ENCODE data around the gene MCC.

Gene MCC

GRCh38 chr5:113038714-113039113, 449.5 kb downstream of the MCC start:
- Histone ChIP-seq H3K9me3 (ENCODE audit: insufficient read depth, low read depth, low read length) (no peaks in the 10 kb centered on the region), H3K36me3 (ENCODE audit: insufficient read depth, low read depth, low read length) (peaks cover 27% of the 10 kb centered on the region), H3K4me3 (ENCODE audit: low read length) (no peak overlapping the region), H3K27me3 (ENCODE audit: insufficient read depth, low read length) (no peaks in the 10 kb centered on the region), H3K4me1 (ENCODE audit: insufficient read depth, low read length) (peaks cover 22% of the 10 kb centered on the region; the same call in 1 of the 2 replicates), H3K27ac (ENCODE audit: low read length) (no peak overlapping the region), H3K9ac (ENCODE audit: low read depth, low read length) (no peak overlapping the region)

DNA sequence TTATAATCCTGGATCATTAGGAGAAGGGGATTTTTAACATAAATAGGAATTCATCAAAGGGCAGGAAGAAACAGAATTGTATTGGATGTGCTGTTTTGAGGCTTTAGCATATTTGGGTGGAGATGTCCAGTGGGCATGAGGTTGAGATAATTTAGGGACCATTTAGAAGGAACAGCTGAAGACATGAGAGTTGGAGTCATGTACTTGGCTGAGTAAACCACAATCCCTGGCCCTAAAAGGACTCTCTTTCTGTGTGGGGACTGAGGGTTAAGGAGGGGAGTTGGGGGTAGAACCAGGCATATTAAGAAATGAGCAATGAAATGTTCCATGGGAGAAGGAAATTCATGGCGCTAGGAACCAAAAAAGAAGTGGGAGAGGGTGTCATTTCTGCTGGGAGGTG, 450.1 kb downstream of the MCC start:
- H3K4me1 ChIP-seq (ENCODE audit: insufficient read depth, low read length): peaks cover 22% of the 10 kb centered on the region; the same call in 1 of the 2 replicates
- no peak overlapping the region for H3K4me3 ChIP-seq (ENCODE audit: low read length)
- H3K9me3 ChIP-seq (ENCODE audit: insufficient read depth, low read depth, low read length): no peaks in the 10 kb centered on the region
- H3K27ac ChIP-seq (ENCODE audit: low read length): no peak overlapping the region
- H3K36me3 ChIP-seq (ENCODE audit: insufficient read depth, low read depth, low read length): peaks cover 27% of the 10 kb centered on the region
- H3K27me3 ChIP-seq (ENCODE audit: insufficient read depth, low read length): no peaks in the 10 kb centered on the region
- no peak overlapping the region for H3K9ac ChIP-seq (ENCODE audit: low read depth, low read length)

- Histone ChIP-seq H3K36me3 (ENCODE audit: insufficient read depth, low read depth, low read length) (peaks cover 22% of the 10 kb centered on the region), H3K27me3 (ENCODE audit: insufficient read depth, low read length) (no peaks in the 10 kb centered on the region), H3K9me3 (ENCODE audit: insufficient read depth, low read depth, low read length) (no peaks in the 10 kb centered on the region), H3K4me1 (ENCODE audit: insufficient read depth, low read length) (peaks cover 22% of the 10 kb centered on the region; the same call in 1 of the 2 replicates), H3K4me3 (ENCODE audit: low read length) (no peak overlapping the region), H3K27ac (ENCODE audit: low read length) (no peak overlapping the region), H3K9ac (ENCODE audit: low read depth, low read length) (no peak overlapping the region)
Observed at GRCh38 chr5:113036826-113037225, 451.4 kb downstream of the MCC start.

GRCh38 chr5:113036321-113036720, 451.9 kb downstream of the MCC start:
- Histone ChIP-seq H3K36me3 (ENCODE audit: insufficient read depth, low read depth, low read length) (peaks cover 20% of the 10 kb centered on the region), H3K9ac (ENCODE audit: low read depth, low read length) (no peak overlapping the region), H3K4me1 (ENCODE audit: insufficient read depth, low read length) (peaks cover 27% of the 10 kb centered on the region; the same call in 1 of the 2 replicates), H3K9me3 (ENCODE audit: insufficient read depth, low read depth, low read length) (no peaks in the 10 kb centered on the region), H3K27ac (ENCODE audit: low read length) (no peak overlapping the region), H3K27me3 (ENCODE audit: insufficient read depth, low read length) (no peaks in the 10 kb centered on the region), H3K4me3 (ENCODE audit: low read length) (no peak overlapping the region)

DNA sequence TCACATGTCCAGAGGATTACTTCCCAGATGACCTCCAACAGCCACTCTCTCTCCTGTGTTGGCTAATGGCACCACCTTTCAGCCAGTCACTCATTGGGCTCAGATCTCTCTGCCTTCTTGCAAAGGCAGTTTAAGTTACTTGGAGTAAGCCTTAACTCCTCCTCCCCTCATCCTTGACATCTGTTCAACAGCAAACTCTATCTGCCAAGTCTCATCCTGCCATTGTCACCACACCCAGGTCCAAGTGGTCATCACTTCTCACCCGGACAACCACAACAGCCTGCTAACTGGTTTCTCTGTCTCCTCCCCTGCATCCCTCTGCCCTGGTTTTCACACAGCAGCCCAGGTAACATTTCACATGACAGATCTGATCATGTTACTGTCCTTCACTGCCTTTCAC, 453.2 kb downstream of the MCC start:
- Histone ChIP-seq H3K9ac (ENCODE audit: low read depth, low read length) (no peak overlapping the region), H3K4me1 (ENCODE audit: insufficient read depth, low read length) (peaks cover 39% of the 10 kb centered on the region), H3K4me3 (ENCODE audit: low read length) (no peak overlapping the region), H3K36me3 (ENCODE audit: insufficient read depth, low read depth, low read length) (peaks cover 12% of the 10 kb centered on the region), H3K9me3 (ENCODE audit: insufficient read depth, low read depth, low read length) (no peaks in the 10 kb centered on the region), H3K27ac (ENCODE audit: low read length) (no peak overlapping the region), H3K27me3 (ENCODE audit: insufficient read depth, low read length) (no peaks in the 10 kb centered on the region)

DNA sequence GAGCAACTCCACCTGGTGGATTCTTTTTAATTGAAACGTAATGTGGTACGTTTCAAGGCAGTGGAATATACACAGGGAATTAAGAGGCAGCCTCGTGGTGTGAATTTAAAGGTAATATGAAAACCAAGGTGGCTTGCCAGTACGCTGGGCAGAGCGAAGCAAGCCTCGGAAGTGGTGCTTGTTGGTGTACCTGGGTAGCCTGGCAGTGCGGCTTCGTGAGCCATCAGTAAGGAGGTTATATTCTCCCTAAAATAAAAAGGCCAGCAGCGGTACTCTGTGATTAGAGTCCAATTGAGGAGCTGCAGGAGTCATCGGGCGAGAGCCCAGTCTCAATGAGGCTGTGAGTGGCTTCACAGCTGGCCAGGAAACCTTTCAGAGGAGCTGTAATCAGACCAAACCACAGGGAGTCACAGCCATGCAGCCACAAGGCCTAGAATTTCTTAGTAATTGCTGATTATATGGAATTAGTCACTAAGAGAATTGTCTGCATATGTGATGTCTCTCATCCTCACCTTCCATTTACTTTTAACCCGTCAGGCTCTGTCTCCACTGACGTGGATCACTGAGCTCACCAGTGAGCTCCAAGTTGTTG, 454.0 kb downstream of the MCC start:
- H3K27ac ChIP-seq (ENCODE audit: low read length): no peak overlapping the region
- H3K4me1 ChIP-seq (ENCODE audit: insufficient read depth, low read length): peaks cover 42% of the 10 kb centered on the region
- H3K36me3 ChIP-seq (ENCODE audit: insufficient read depth, low read depth, low read length): peaks cover 16% of the 10 kb centered on the region; the same call in 1 of the 2 replicates
- H3K9ac ChIP-seq (ENCODE audit: low read depth, low read length): no peak overlapping the region
- no peaks in the 10 kb centered on the region for H3K27me3 ChIP-seq (ENCODE audit: insufficient read depth, low read length)
- no peak overlapping the region for H3K4me3 ChIP-seq (ENCODE audit: low read length)
- H3K9me3 ChIP-seq (ENCODE audit: insufficient read depth, low read depth, low read length): no peaks in the 10 kb centered on the region

DNA sequence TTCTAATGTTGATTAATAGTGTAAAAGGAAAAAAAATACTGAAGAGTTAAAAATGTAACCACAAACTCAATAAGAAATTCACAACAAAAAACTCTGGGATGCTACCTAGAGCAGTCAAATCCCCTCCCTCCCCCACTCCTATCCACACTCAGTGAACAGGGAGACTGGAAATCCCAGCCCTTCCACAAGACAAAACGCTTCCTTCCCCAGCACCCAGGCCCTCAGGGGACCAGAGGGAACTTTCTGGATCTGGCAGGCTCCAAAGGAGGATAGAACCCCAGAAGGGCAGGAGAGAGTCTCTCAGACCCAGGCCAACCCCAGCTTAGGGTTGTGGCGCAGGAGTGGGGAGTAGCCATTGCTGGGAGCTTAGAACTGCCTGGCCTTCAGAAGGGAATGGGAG, 456.7 kb downstream of the MCC start:
- Histone ChIP-seq H3K36me3 (ENCODE audit: insufficient read depth, low read depth, low read length) (peaks cover 30% of the 10 kb centered on the region), H3K4me1 (ENCODE audit: insufficient read depth, low read length) (peaks cover 35% of the 10 kb centered on the region), H3K27me3 (ENCODE audit: insufficient read depth, low read length) (no peaks in the 10 kb centered on the region), H3K4me3 (ENCODE audit: low read length) (no peak overlapping the region), H3K9ac (ENCODE audit: low read depth, low read length) (peak overlapping the region; percentile 4; the same call in 1 of the 2 replicates), H3K9me3 (ENCODE audit: insufficient read depth, low read depth, low read length) (no peaks in the 10 kb centered on the region), H3K27ac (ENCODE audit: low read length) (no peak overlapping the region)

DNA sequence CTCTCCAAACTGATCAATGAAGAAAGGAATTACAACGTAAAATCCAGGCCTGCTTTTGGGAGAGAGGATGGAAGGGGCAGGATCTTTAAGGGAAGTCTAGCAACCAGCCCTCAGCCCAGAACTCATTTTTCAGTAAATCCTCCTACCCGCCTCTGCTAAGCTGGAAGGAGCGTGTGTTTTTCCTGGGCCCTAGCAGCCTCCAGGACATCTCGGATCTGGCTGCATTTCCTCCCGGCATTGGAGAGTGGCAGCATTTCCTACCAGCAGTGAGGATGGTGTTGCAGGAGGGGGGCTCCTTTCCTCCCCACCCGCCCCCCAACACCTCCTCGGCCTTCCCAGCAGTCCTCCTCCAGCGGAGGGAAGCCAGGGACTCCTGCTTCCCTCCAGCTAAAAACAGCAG, 457.1 kb downstream of the MCC start:
- Histone ChIP-seq H3K4me3 (ENCODE audit: low read length) (no peak overlapping the region), H3K36me3 (ENCODE audit: insufficient read depth, low read depth, low read length) (peaks cover 35% of the 10 kb centered on the region), H3K9ac (ENCODE audit: low read depth, low read length) (peak overlapping the region; percentile 47; the same call in 1 of the 2 replicates), H3K4me1 (ENCODE audit: insufficient read depth, low read length) (peaks cover 31% of the 10 kb centered on the region), H3K27ac (ENCODE audit: low read length) (no peak overlapping the region), H3K9me3 (ENCODE audit: insufficient read depth, low read depth, low read length) (no peaks in the 10 kb centered on the region), H3K27me3 (ENCODE audit: insufficient read depth, low read length) (no peaks in the 10 kb centered on the region)

GRCh38 chr5:113029614-113030013, 458.6 kb downstream of the MCC start:
- no peak overlapping the region for H3K27ac ChIP-seq (ENCODE audit: low read length)
- no peaks in the 10 kb centered on the region for H3K27me3 ChIP-seq (ENCODE audit: insufficient read depth, low read length)
- peaks cover 27% of the 10 kb centered on the region for H3K4me1 ChIP-seq (ENCODE audit: insufficient read depth, low read length)
- peaks cover 42% of the 10 kb centered on the region for H3K36me3 ChIP-seq (ENCODE audit: insufficient read depth, low read depth, low read length)
- no peaks in the 10 kb centered on the region for H3K9me3 ChIP-seq (ENCODE audit: insufficient read depth, low read depth, low read length)
- no peak overlapping the region for H3K9ac ChIP-seq (ENCODE audit: low read depth, low read length)
- H3K4me3 ChIP-seq (ENCODE audit: low read length): no peak overlapping the region

GRCh38 chr5:113027431-113027830, 460.8 kb downstream of the MCC start:
- H3K9me3 ChIP-seq (ENCODE audit: insufficient read depth, low read depth, low read length): no peaks in the 10 kb centered on the region
- peaks cover 63% of the 10 kb centered on the region for H3K36me3 ChIP-seq (ENCODE audit: insufficient read depth, low read depth, low read length)
- no peak overlapping the region for H3K27ac ChIP-seq (ENCODE audit: low read length)
- no peak overlapping the region for H3K4me3 ChIP-seq (ENCODE audit: low read length)
- peaks cover 20% of the 10 kb centered on the region for H3K4me1 ChIP-seq (ENCODE audit: insufficient read depth, low read length)
- H3K9ac ChIP-seq (ENCODE audit: low read depth, low read length): no peak overlapping the region
- H3K27me3 ChIP-seq (ENCODE audit: insufficient read depth, low read length): no peaks in the 10 kb centered on the region

- Histone ChIP-seq H3K27ac (ENCODE audit: low read length) (no peak overlapping the region), H3K36me3 (ENCODE audit: insufficient read depth, low read depth, low read length) (peaks cover 67% of the 10 kb centered on the region), H3K9ac (ENCODE audit: low read depth, low read length) (no peak overlapping the region), H3K4me1 (ENCODE audit: insufficient read depth, low read length) (peaks cover 20% of the 10 kb centered on the region), H3K27me3 (ENCODE audit: insufficient read depth, low read length) (no peaks in the 10 kb centered on the region), H3K4me3 (ENCODE audit: low read length) (no peak overlapping the region), H3K9me3 (ENCODE audit: insufficient read depth, low read depth, low read length) (no peaks in the 10 kb centered on the region)
Observed at GRCh38 chr5:113027015-113027414, 461.2 kb downstream of the MCC start.

GRCh38 chr5:113026211-113026610, 462.0 kb downstream of the MCC start:
- H3K9me3 ChIP-seq (ENCODE audit: insufficient read depth, low read depth, low read length): no peaks in the 10 kb centered on the region
- H3K36me3 ChIP-seq (ENCODE audit: insufficient read depth, low read depth, low read length): peaks cover 71% of the 10 kb centered on the region
- no peak overlapping the region for H3K27ac ChIP-seq (ENCODE audit: low read length)
- no peak overlapping the region for H3K4me3 ChIP-seq (ENCODE audit: low read length)
- H3K4me1 ChIP-seq (ENCODE audit: insufficient read depth, low read length): peaks cover 14% of the 10 kb centered on the region
- H3K27me3 ChIP-seq (ENCODE audit: insufficient read depth, low read length): no peaks in the 10 kb centered on the region
- no peak overlapping the region for H3K9ac ChIP-seq (ENCODE audit: low read depth, low read length)
